PC-9 (cell line): Measurements from ENCODE around the gene ATP10A.

Experiments used
- CTCF ChIP-seq: fragments of 200-600 bp; sonication (generic); conservative IDR thresholded peaks from 2 replicates; pipeline ENCODE4 v1.6.1; 2017; ENCODE audit warnings: mixed run types, antibody characterized with exemption, mild to moderate bottlenecking, moderate library complexity
- EZH2 ChIP-seq: fragments of 200-600 bp; sonication (generic); IDR thresholded peaks from 2 replicates; pipeline ENCODE4 v1.8.0; 2017; ENCODE audit warnings: antibody characterized with exemption, low read depth

GRCh38 chr15:25715536-25716413 is 147.4 kb downstream of the ATP10A start:
- no peak for TF ChIP-seq CTCF
- no peak for TF ChIP-seq EZH2
